K562 (cell line): ENCODE data around the gene LENEP. TPM values are rescaled to one million over a fixed set of nuclear protein-coding genes. Genes with fewer than 3 reads are reported as not detected.

Experiments
- ADNP ChIP-seq: fragments of 200-800 bp; sonication (Bioruptor generic); IDR thresholded peaks from 2 replicates; pipeline ENCODE4 v1.6.1; 2016; ENCODE audit warnings: missing genetic modification characterization, missing compliant biosample characterization
- DDX20 ChIP-seq: fragments of 450-650 bp; IDR thresholded peaks from 2 replicates; pipeline ENCODE4 v1.6.1; 2016; ENCODE audit warnings: missing genetic modification characterization, low read depth, mild to moderate bottlenecking, missing compliant biosample characterization, moderate library complexity
- ELF2 ChIP-seq: fragments of 250-450 bp; sonication (Bioruptor Pico); IDR thresholded peaks from 2 replicates; pipeline ENCODE4 v1.5.0; 2021; ENCODE audit warnings: mild to moderate bottlenecking
- EP400 ChIP-seq: fragments of 450-650 bp; IDR thresholded peaks from 2 replicates; pipeline ENCODE4 v1.6.1; 2017; ENCODE audit warnings: antibody characterized with exemption, mild to moderate bottlenecking, moderate library complexity
- ETV1 ChIP-seq: fragments of 450-650 bp; conservative IDR thresholded peaks from 2 replicates; pipeline ENCODE4 v1.6.1; 2016; ENCODE audit warnings: missing genetic modification characterization, control low read depth, low read depth, missing compliant biosample characterization
- GMEB1 ChIP-seq: fragments of 250-450 bp; sonication (Bioruptor Pico); IDR thresholded peaks from 2 replicates; pipeline ENCODE4 v1.4.0; 2020; ENCODE audit warnings: mild to moderate bottlenecking
- MAX ChIP-seq: sonication (generic); formaldehyde crosslinking; IDR thresholded peaks from 2 replicates; pipeline ENCODE4 v1.9.0; 2022; ENCODE audit warnings: mild to moderate bottlenecking, missing genetic modification reagents
- PATZ1 ChIP-seq: fragments of 250-450 bp; sonication (Bioruptor Pico); IDR thresholded peaks from 2 replicates; pipeline ENCODE4 v1.5.0; 2020; ENCODE audit warnings: mild to moderate bottlenecking, borderline replicate concordance
- PCBP2 ChIP-seq: fragments of 200-400 bp; formaldehyde crosslinking; IDR thresholded peaks from 2 replicates; pipeline ENCODE4 v1.6.1; 2018; ENCODE audit warnings: low read length, low read depth, mild to moderate bottlenecking, moderate library complexity; ENCODE audit not compliant: poor library complexity, severe bottlenecking
- PHB ChIP-seq: fragments of 250-450 bp; sonication (Bioruptor Pico); IDR thresholded peaks from 2 replicates; pipeline ENCODE4 v1.5.0; 2021
- PHF8 ChIP-seq: fragments of 200-600 bp; sonication (generic); IDR thresholded peaks from 2 replicates; pipeline ENCODE4 v1.6.1; 2012; ENCODE audit warnings: mixed run types, mild to moderate bottlenecking, inconsistent platforms, low read length, moderate library complexity, borderline replicate concordance
- RBBP5 ChIP-seq: fragments of 200-600 bp; sonication (generic); IDR thresholded peaks from 2 replicates; pipeline ENCODE4 v1.6.1; 2012; ENCODE audit warnings: borderline replicate concordance, mild to moderate bottlenecking, low read length, control low read depth, inconsistent platforms; ENCODE audit not compliant: insufficient read depth, poor library complexity, severe bottlenecking
- RBM39 ChIP-seq: fragments of 200-400 bp; formaldehyde crosslinking; optimal IDR thresholded peaks from 2 replicates; pipeline ENCODE3; 2018; ENCODE audit warnings: low read depth, low read length
- RFX7 ChIP-seq: fragments of 250-450 bp; sonication (Bioruptor Pico); IDR thresholded peaks from 2 replicates; pipeline ENCODE4 v1.5.1; 2021; ENCODE audit warnings: mild to moderate bottlenecking
- SNAPC5 ChIP-seq: fragments of 250-450 bp; sonication (Bioruptor Pico); IDR thresholded peaks from 2 replicates; pipeline ENCODE4 v1.8.0; 2021; ENCODE audit warnings: moderate library complexity, mild to moderate bottlenecking, inconsistent platforms
- VEZF1 ChIP-seq: fragments of 200-800 bp; sonication (Bioruptor generic); IDR thresholded peaks from 2 replicates; pipeline ENCODE4 v1.6.1; 2017; ENCODE audit warnings: missing genetic modification characterization, missing compliant biosample characterization
- ZC3H4 ChIP-seq: sonication (generic); formaldehyde crosslinking; IDR thresholded peaks from 2 replicates; pipeline ENCODE4 v1.9.0; 2021; ENCODE audit warnings: missing genetic modification reagents, borderline replicate concordance
- ZNF311 ChIP-seq: fragments of 250-450 bp; sonication (Bioruptor Pico); IDR thresholded peaks from 2 replicates; pipeline ENCODE4 v1.4.0; 2020; ENCODE audit warnings: mild to moderate bottlenecking, moderate library complexity
- ZNF384 ChIP-seq: IDR thresholded peaks from 2 replicates; pipeline ENCODE4 v1.6.1; 2012; ENCODE audit warnings: low read depth, low read length, improper control_type of control experiment
- ZNF431 ChIP-seq: sonication (generic); formaldehyde crosslinking; IDR thresholded peaks from 2 replicates; pipeline ENCODE4 v1.8.0; 2022; ENCODE audit warnings: mild to moderate bottlenecking, missing genetic modification reagents
- ZNF696 ChIP-seq: fragments of 250-450 bp; sonication (Bioruptor Pico); conservative IDR thresholded peaks from 2 replicates; pipeline ENCODE4 v1.4.0; 2020; ENCODE audit warnings: mild to moderate bottlenecking, moderate library complexity
- ZNF778 ChIP-seq: fragments of 450-650 bp; formaldehyde crosslinking; IDR thresholded peaks from 2 replicates; pipeline ENCODE4 v1.4.0; 2020; ENCODE audit warnings: mild to moderate bottlenecking, moderate library complexity
- polyA plus RNA-seq, 8 experiments: library from polyadenylated mRNA; depleted of rRNA in 4 of 8; stranded (reverse) in 5 of 8; unstranded in 3 of 8; fragments of >200 nt; fragmentation: Nextera tagmentation in 2 of 8; fragmentation: Illumina TruSeq in 1 of 8; extraction: Ambion mirVana in 2 of 8; extraction: Trizol in 1 of 8; gene quantifications; 2 replicates each; pipeline versions ENCODE4 v1.2.1 to v1.2.3, GENCODE V29; 2011 to 2014; ENCODE audit warnings: inconsistent platforms in 1 of 8, missing spikeins in 1 of 8
- total RNA-seq, 7 experiments: library from RNA; depleted of rRNA in 6 of 7; stranded (reverse); fragments of >200 nt in 6 of 7; fragmentation: Illumina TruSeq in 2 of 7; extraction: Trizol in 2 of 7; gene quantifications; 2 replicates each; pipeline versions ENCODE4 v1.2.1 to v1.2.3, GENCODE V29; 2011 to 2021; ENCODE audit warnings: low replicate concordance in 1 of 7

The LENEP gene
- total and polyA plus RNA-seq, 9 of the 15 experiments (the other 6 are each of a cell fraction or from before 2014, with no cell fraction given), result 0.23 to 0.87 (median 0.67) TPM; not detected in 5

- TF ChIP-seq VEZF1 (peak; percentile 75), SNAPC5 (no peak), GMEB1 (no peak), ADNP (tag) (no peak), ZNF778 (CRISPR knock-in tag) (no peak), ETV1 (tag) (peak; percentile 48; the same call in 1 of the 2 replicates), ELF2 (CRISPR knock-in tag) (peak; percentile 83), ZNF696 (CRISPR knock-in tag) (no peak), ZNF384 (no peak), PCBP2 (no peak), ZNF311 (CRISPR knock-in tag) (no peak), PATZ1 (CRISPR knock-in tag) (no peak), RBM39 (no peak), PHF8 (peak; percentile 66; the same call in 1 of the 2 replicates), EP400 (peak; percentile 97), MAX (CRISPR knock-in tag) (peak; percentile 97), RFX7 (CRISPR knock-in tag) (no peak), PHB (CRISPR knock-in tag) (no peak), DDX20 (tag) (no peak), RBBP5 (peak; percentile 61), ZC3H4 (CRISPR knock-in tag) (no peak), ZNF431 (no peak)
Observed at GRCh38 chr1:154982897-154983648, 10.3 kb upstream of the LENEP start, which contains the start of gene FLAD1 (continued).
